Tibial nerve (tissue), 3 donors: Measurements from ENCODE around the gene SP100.

ENCODE experiments used
- POLR2A ChIP-seq, 2 donors: fragments of 450-650 bp; IDR thresholded peaks; one replicate each; pipeline ENCODE4 v1.6.1; 2017; ENCODE audit warnings: antibody characterized with exemption in 2 of 2, mild to moderate bottlenecking in 2 of 2, moderate library complexity in 2 of 2
- TF ChIP-seq, protein P1 (sequence below), 5 experiments: fragments of 200-600 bp in 3 of 5; fragments of 450-650 bp in 2 of 5; sonication (generic) in 3 of 5; IDR thresholded peaks; one replicate each; pipeline ENCODE4 v1.5.1; 2016 to 2019; ENCODE audit warnings: antibody characterized with exemption in 5 of 5, mild to moderate bottlenecking in 3 of 5, moderate library complexity in 2 of 5

DNA sequence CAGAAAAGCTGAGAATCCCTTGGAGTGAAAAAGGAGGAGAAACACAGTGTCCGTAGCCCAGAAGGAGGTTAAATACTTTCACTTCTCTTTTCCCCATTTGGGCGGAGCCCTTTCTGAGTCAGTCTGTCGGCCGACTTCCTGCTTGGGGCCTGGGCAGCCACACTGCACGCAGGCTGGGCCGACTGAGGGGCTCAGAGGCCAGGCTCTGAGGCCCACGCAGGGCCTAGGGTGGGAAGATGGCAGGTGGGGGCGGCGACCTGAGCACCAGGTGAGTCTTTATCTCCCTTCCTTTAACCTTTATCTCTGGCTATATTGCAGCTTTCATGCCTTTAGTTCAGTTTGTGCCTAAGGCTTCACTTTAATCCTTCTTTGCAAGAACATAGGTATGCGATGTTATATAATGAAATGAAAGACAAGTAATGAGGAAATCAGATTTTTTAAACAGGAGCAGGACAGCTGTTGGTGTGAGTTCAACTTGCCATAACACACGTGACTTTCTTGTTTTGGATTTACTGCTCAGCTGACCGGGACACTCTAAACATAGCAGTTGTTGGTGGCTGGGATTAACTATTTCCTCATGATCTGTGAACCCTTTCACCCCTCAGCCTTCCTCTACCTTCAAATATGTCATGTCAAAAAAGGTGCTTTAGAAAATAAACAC lies at the start of gene SP100:
- TF ChIP-seq, protein P1, sequence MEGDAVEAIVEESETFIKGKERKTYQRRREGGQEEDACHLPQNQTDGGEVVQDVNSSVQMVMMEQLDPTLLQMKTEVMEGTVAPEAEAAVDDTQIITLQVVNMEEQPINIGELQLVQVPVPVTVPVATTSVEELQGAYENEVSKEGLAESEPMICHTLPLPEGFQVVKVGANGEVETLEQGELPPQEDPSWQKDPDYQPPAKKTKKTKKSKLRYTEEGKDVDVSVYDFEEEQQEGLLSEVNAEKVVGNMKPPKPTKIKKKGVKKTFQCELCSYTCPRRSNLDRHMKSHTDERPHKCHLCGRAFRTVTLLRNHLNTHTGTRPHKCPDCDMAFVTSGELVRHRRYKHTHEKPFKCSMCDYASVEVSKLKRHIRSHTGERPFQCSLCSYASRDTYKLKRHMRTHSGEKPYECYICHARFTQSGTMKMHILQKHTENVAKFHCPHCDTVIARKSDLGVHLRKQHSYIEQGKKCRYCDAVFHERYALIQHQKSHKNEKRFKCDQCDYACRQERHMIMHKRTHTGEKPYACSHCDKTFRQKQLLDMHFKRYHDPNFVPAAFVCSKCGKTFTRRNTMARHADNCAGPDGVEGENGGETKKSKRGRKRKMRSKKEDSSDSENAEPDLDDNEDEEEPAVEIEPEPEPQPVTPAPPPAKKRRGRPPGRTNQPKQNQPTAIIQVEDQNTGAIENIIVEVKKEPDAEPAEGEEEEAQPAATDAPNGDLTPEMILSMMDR (IDR thresholded peaks at IDR 0.05): no peak
- TF ChIP-seq POLR2A (IDR thresholded peaks at IDR 0.05): peak; percentile 57 to 63
